ENCODE data around the gene DIAPH2.
"Not testable (repeated sequence)": the region's sequence is repeated elsewhere in the genome, so short reads cannot be mapped to it uniquely, and the experiment has no call there.

GRCh38 chrX:96841866-96842265 lies 157.2 kb downstream of the DIAPH2 start:
- not testable (repeated sequence) for TF ChIP-seq CTCF, POLR2A (IDR thresholded peaks at IDR 0.05)

Measured in esophagus squamous epithelium (tissue), 4 donors.